Muscle layer of duodenum (tissue), 2 donors: ENCODE results near the gene HSD17B4.

Experiments used
- H3K27ac ChIP-seq: one replicate; pipeline ENCODE4 v1.7.0; 2013; ENCODE audit warnings: mild to moderate bottlenecking, low read length
- H3K27me3 ChIP-seq: one replicate; pipeline ENCODE4 v1.7.0; 2013; ENCODE audit warnings: low read depth, mild to moderate bottlenecking, control low read depth, low read length
- H3K36me3 ChIP-seq, 2 donors: one replicate each; pipeline ENCODE4 v1.7.0; 2013; ENCODE audit warnings: low read length in 2 of 2, control low read depth in 1 of 2, mild to moderate bottlenecking in 1 of 2; ENCODE audit not compliant: insufficient read depth in 2 of 2, control insufficient read depth in 1 of 2
- H3K4me1 ChIP-seq, 2 donors: one replicate each; pipeline ENCODE4 v1.7.0; 2013; ENCODE audit warnings: low read length in 2 of 2, mild to moderate bottlenecking in 2 of 2, control low read depth in 1 of 2, moderate library complexity in 1 of 2; ENCODE audit not compliant: insufficient read depth in 2 of 2, control insufficient read depth in 1 of 2
- H3K4me3 ChIP-seq, 2 donors: one replicate each; pipeline ENCODE4 v1.7.0; 2013; ENCODE audit warnings: low read length in 2 of 2, low read depth in 1 of 2, mild to moderate bottlenecking in 1 of 2
- H3K9me3 ChIP-seq, 2 donors: one replicate each; pipeline ENCODE4 v1.7.0; 2013; ENCODE audit warnings: low read length in 2 of 2, control low read depth in 1 of 2, mild to moderate bottlenecking in 1 of 2; ENCODE audit not compliant: control insufficient read depth in 1 of 2
- donor health status: healthy.

The HSD17B4 gene

GRCh38 chr5:119452373-119453039 is at the start of gene HSD17B4:
Gene HSD17B4, plus strand, starts transcription at chr5:119452497. Its CDS starts 79 bp downstream, at chr5:119452576.
- Histone ChIP-seq H3K27ac (peak within 1 kb of the TSS; percentile 92), H3K4me3 (peak within 1 kb of the TSS; percentile 83 to 93), H3K4me1 (peaks cover 6 to 9% of the 10 kb centered on the region in 2 donors), H3K9me3 (peaks cover 0 to 7% of the 10 kb centered on the region in 2 donors), H3K27me3 (no peaks in the 10 kb centered on the region), H3K36me3 (no peaks in the 10 kb centered on the region)

- Histone ChIP-seq H3K4me1 (peaks cover 5 to 7% of the 10 kb centered on the region in 2 donors), H3K36me3 (no peaks in the 10 kb centered on the region), H3K4me3 (no peak overlapping the region), H3K27me3 (no peaks in the 10 kb centered on the region), H3K9me3 (no peaks in the 10 kb centered on the region), H3K27ac (no peak overlapping the region)
Measured at GRCh38 chr5:119402555-119402954, 49.7 kb upstream of the HSD17B4 start.

GRCh38 chr5:119404033-119404432 is 48.3 kb upstream of the HSD17B4 start:
- peaks cover under 1 to 7% of the 10 kb centered on the region in 2 donors for H3K4me1 ChIP-seq
- no peak overlapping the region for H3K4me3 ChIP-seq
- no peaks in the 10 kb centered on the region for H3K36me3 ChIP-seq
- no peaks in the 10 kb centered on the region for H3K9me3 ChIP-seq
- no peak overlapping the region for H3K27ac ChIP-seq
- no peaks in the 10 kb centered on the region for H3K27me3 ChIP-seq

- Histone ChIP-seq H3K27ac (no peak overlapping the region), H3K9me3 (no peaks in the 10 kb centered on the region), H3K4me3 (no peak overlapping the region), H3K36me3 (no peaks in the 10 kb centered on the region), H3K27me3 (no peaks in the 10 kb centered on the region), H3K4me1 (peaks cover 0 to 7% of the 10 kb centered on the region in 2 donors)
Measured at GRCh38 chr5:119405419-119405818, 46.9 kb upstream of the HSD17B4 start.

- Histone ChIP-seq H3K27me3 (no peaks in the 10 kb centered on the region), H3K9me3 (no peaks in the 10 kb centered on the region), H3K36me3 (no peaks in the 10 kb centered on the region), H3K27ac (no peak overlapping the region), H3K4me3 (no peak overlapping the region), H3K4me1 (peaks cover 4 to 19% of the 10 kb centered on the region in 2 donors)
Measured at GRCh38 chr5:119406551-119407110, 45.7 kb upstream of the HSD17B4 start.

- H3K27ac ChIP-seq: no peak overlapping the region
- peaks cover 5 to 21% of the 10 kb centered on the region in 2 donors for H3K4me1 ChIP-seq
- H3K36me3 ChIP-seq: no peaks in the 10 kb centered on the region
- H3K4me3 ChIP-seq: no peak overlapping the region
- no peaks in the 10 kb centered on the region for H3K27me3 ChIP-seq
- H3K9me3 ChIP-seq: no peaks in the 10 kb centered on the region
Measured at GRCh38 chr5:119409235-119409815, 43.0 kb upstream of the HSD17B4 start.

GRCh38 chr5:119410448-119411159 is 41.7 kb upstream of the HSD17B4 start:
- no peak overlapping the region for H3K4me3 ChIP-seq
- H3K4me1 ChIP-seq: peaks cover 5 to 14% of the 10 kb centered on the region in 2 donors
- no peaks in the 10 kb centered on the region for H3K27me3 ChIP-seq
- no peaks in the 10 kb centered on the region for H3K9me3 ChIP-seq
- no peaks in the 10 kb centered on the region for H3K36me3 ChIP-seq
- no peak overlapping the region for H3K27ac ChIP-seq

GRCh38 chr5:119411361-119412278 is 40.7 kb upstream of the HSD17B4 start:
- H3K4me3 ChIP-seq: peak overlapping the region; percentile 68
- H3K27ac ChIP-seq: peak overlapping the region; percentile 79
- peaks cover 5 to 14% of the 10 kb centered on the region in 2 donors for H3K4me1 ChIP-seq
- H3K27me3 ChIP-seq: no peaks in the 10 kb centered on the region
- H3K9me3 ChIP-seq: no peaks in the 10 kb centered on the region
- H3K36me3 ChIP-seq: no peaks in the 10 kb centered on the region

GRCh38 chr5:119412279-119413227 is 39.7 kb upstream of the HSD17B4 start:
- Histone ChIP-seq H3K4me1 (peaks cover 5 to 17% of the 10 kb centered on the region in 2 donors), H3K4me3 (peak overlapping the region; percentile 68), H3K27me3 (no peaks in the 10 kb centered on the region), H3K9me3 (no peaks in the 10 kb centered on the region), H3K27ac (peak overlapping the region; percentile 79), H3K36me3 (no peaks in the 10 kb centered on the region)
